ENCODE results near the gene PBXIP1. TPM values are rescaled to one million over a fixed set of nuclear protein-coding genes. Genes with fewer than 3 reads are reported as not detected.

PBXIP1 gene
- total and polyA plus RNA-seq, 2 of the 13 experiments (the other 11 are each of a cell fraction or from before 2014, with no cell fraction given): 16.3 to 31.9 TPM

GRCh38 chr1:154961207-154962155, 5.6 kb upstream of the PBXIP1 start, which contains the start of gene PYGO2:
PYGO2 (minus strand) TSS chr1:154961782; CDS start chr1:154961576, 206 bp downstream.
- Histone ChIP-seq H4K20me1 (ENCODE audit: insufficient read depth, low read length) (no peaks in the 10 kb centered on the region), H3K4me2 (ENCODE audit: low read depth, low read length) (peak within 1 kb of the TSS; percentile 92), H3K27ac (ENCODE audit: extremely low read length, insufficient read depth, low read length) (peak within 1 kb of the TSS; percentile 96), H3K4me1 (ENCODE audit: insufficient read depth, low read length) (peaks cover 48% of the 10 kb centered on the region), H3K27me3 (ENCODE audit: control insufficient read depth in 1 of 2, insufficient read depth in 2 of 2, low read length in 2 of 2) (no peaks in the 10 kb centered on the region; a peak in 1 of 5 replicates), H3K36me3 (replicated peaks in 1 of 2; ENCODE audit: control insufficient read depth in 1 of 2, insufficient read depth in 2 of 2, low read length in 2 of 2) (peaks cover 14 to 45% of the 10 kb centered on the region in 2 experiments), H3K79me2 (ENCODE audit: insufficient read depth, low read length) (peaks cover 17% of the 10 kb centered on the region), H3K4me3 (replicated peaks in 1 of 3; ENCODE audit: insufficient read depth in 1 of 3, low read depth in 2 of 3, low read length in 3 of 3) (peak within 1 kb of the TSS; percentile 72 to 87 (median 80)), H3K9ac (ENCODE audit: insufficient read depth, low read depth, low read length) (peak within 1 kb of the TSS; percentile 97), H3K9me3 (ENCODE audit: low read length) (no peaks in the 10 kb centered on the region), H2AFZ (ENCODE audit: low read length) (no peak within 1 kb of the TSS)
- POLR2A ChIA-PET: interaction anchor here (0.6 to 8.3 kb wide), 11 partner anchors 12 to 123 kb away, joined by 3 to 148 read pairs (median 8); partner anchors contain the start of genes ADAM15, CKS1B, FLAD1 and PMVK
- peak; percentile 55 for FAIRE-seq
- peak; percentile 65 for DNase-seq (ENCODE audit: low spot score)
- peak; percentile 87 for ATAC-seq
- intact Hi-C loops (cut with micrococcal nuclease; ENCODE audit: unreplicated experiment): loop anchor here (2.0 kb wide), 1 partner anchor 39 kb away; no protein-coding TSS in a partner anchor
- WGBS (ENCODE audit: low lambda C conversion rate): 3% methylated on average over 37 of the region's 93 CpGs
- CTCF ChIA-PET (ENCODE audit: low intra/inter-chr PET ratio, low total read pairs): interaction anchor here (0.9 to 3.7 kb wide), 4 partner anchors 11 to 100 kb away, joined by 3 to 24 read pairs (median 4); no protein-coding TSS in a partner anchor
- no TSS peak for BruUV-seq (replicated peaks)
- in situ Hi-C loops (cut with HindIII; ENCODE audit: extremely low pct_ligation_motif_present, low pct_unique_long_range_greater_than_20kb): loop anchor here (5.0 kb wide), 1 partner anchor 36 kb away; no protein-coding TSS in a partner anchor
- TF ChIP-seq, protein P1, sequence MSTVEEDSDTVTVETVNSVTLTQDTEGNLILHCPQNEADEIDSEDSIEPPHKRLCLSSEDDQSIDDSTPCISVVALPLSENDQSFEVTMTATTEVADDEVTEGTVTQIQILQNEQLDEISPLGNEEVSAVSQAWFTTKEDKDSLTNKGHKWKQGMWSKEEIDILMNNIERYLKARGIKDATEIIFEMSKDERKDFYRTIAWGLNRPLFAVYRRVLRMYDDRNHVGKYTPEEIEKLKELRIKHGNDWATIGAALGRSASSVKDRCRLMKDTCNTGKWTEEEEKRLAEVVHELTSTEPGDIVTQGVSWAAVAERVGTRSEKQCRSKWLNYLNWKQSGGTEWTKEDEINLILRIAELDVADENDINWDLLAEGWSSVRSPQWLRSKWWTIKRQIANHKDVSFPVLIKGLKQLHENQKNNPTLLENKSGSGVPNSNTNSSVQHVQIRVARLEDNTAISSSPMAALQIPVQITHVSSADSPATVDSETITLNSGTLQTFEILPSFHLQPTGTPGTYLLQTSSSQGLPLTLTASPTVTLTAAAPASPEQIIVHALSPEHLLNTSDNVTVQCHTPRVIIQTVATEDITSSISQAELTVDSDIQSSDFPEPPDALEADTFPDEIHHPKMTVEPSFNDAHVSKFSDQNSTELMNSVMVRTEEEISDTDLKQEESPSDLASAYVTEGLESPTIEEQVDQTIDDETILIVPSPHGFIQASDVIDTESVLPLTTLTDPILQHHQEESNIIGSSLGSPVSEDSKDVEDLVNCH (CRISPR knock-in tag; IDR thresholded peaks at IDR 0.05): no peak; the same call in 1 of the 2 replicates
- TF ChIP-seq AGO2 (optimal IDR thresholded peaks at IDR 0.05; ENCODE audit: low read depth, low read length) (peak; percentile 99), RCOR2 (CRISPR knock-in tag; IDR thresholded peaks at IDR 0.05) (no peak), ZNF343 (CRISPR knock-in tag; IDR thresholded peaks at IDR 0.05) (peak; percentile 83; the same call in 1 of the 2 replicates), MAFF (IDR thresholded peaks at IDR 0.05; ENCODE audit: low read depth, low read length) (no peak), SNAPC5 (CRISPR knock-in tag; IDR thresholded peaks at IDR 0.05; ENCODE audit: borderline replicate concordance) (peak; percentile 24; the same call in 1 of the 2 replicates), FOXP1 (IDR thresholded peaks at IDR 0.05) (no peak), FOXP1 (CRISPR knock-in tag; IDR thresholded peaks at IDR 0.05) (no peak), ZSCAN25 (CRISPR knock-in tag; IDR thresholded peaks at IDR 0.05) (0 out of 2 replicates have a peak, but pooled peaks have one; percentile 24), HHEX (CRISPR knock-in tag; IDR thresholded peaks at IDR 0.05) (no peak), ZNF441 (CRISPR knock-in tag; IDR thresholded peaks at IDR 0.05; ENCODE audit: borderline replicate concordance) (peak; percentile 81; the same call in 1 of the 2 replicates), MAF1 (CRISPR knock-in tag; IDR thresholded peaks at IDR 0.05; ENCODE audit: borderline replicate concordance) (peak; percentile 82; the same call in 1 of the 2 replicates)
- TF ChIP-seq, protein P2, sequence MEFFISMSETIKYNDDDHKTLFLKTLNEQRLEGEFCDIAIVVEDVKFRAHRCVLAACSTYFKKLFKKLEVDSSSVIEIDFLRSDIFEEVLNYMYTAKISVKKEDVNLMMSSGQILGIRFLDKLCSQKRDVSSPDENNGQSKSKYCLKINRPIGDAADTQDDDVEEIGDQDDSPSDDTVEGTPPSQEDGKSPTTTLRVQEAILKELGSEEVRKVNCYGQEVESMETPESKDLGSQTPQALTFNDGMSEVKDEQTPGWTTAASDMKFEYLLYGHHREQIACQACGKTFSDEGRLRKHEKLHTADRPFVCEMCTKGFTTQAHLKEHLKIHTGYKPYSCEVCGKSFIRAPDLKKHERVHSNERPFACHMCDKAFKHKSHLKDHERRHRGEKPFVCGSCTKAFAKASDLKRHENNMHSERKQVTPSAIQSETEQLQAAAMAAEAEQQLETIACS (CRISPR knock-in tag; IDR thresholded peaks at IDR 0.05): peak; percentile 34; the same call in 1 of the 2 replicates
- TF ChIP-seq, protein P3, sequence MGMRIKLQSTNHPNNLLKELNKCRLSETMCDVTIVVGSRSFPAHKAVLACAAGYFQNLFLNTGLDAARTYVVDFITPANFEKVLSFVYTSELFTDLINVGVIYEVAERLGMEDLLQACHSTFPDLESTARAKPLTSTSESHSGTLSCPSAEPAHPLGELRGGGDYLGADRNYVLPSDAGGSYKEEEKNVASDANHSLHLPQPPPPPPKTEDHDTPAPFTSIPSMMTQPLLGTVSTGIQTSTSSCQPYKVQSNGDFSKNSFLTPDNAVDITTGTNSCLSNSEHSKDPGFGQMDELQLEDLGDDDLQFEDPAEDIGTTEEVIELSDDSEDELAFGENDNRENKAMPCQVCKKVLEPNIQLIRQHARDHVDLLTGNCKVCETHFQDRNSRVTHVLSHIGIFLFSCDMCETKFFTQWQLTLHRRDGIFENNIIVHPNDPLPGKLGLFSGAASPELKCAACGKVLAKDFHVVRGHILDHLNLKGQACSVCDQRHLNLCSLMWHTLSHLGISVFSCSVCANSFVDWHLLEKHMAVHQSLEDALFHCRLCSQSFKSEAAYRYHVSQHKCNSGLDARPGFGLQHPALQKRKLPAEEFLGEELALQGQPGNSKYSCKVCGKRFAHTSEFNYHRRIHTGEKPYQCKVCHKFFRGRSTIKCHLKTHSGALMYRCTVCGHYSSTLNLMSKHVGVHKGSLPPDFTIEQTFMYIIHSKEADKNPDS (CRISPR knock-in tag; IDR thresholded peaks at IDR 0.05): no peak
- TF ChIP-seq, protein P4, sequence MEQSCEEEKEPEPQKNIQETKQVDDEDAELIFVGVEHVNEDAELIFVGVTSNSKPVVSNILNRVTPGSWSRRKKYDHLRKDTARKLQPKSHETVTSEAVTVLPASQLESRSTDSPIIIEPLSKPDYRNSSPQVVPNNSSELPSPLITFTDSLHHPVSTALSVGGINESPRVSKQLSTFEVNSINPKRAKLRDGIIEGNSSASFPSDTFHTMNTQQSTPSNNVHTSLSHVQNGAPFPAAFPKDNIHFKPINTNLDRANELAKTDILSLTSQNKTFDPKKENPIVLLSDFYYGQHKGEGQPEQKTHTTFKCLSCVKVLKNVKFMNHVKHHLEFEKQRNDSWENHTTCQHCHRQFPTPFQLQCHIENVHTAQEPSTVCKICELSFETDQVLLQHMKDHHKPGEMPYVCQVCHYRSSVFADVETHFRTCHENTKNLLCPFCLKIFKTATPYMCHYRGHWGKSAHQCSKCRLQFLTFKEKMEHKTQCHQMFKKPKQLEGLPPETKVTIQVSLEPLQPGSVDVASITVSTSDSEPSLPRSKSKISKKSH (CRISPR knock-in tag; IDR thresholded peaks at IDR 0.05; ENCODE audit: borderline replicate concordance): peak; percentile 71; the same call in 1 of the 2 replicates
